ENCODE measurements around the gene TLK2. TPM values are rescaled to one million over a fixed set of nuclear protein-coding genes. Genes with fewer than 3 reads are reported as not detected.
A peak's percentile ranks its signal among the peaks of the same experiment; 100 is the strongest.
"Not testable (repeated sequence)": the region's sequence is repeated elsewhere in the genome, so short reads cannot be mapped to it uniquely, and the experiment has no call there.

Gene TLK2
- total and polyA plus RNA-seq, 8 donors: 6.2 to 19.3 (median 13.3) TPM

GRCh38 chr17:62601471-62601870 lies 122.8 kb downstream of the TLK2 start:
- no peaks in the 10 kb centered on the region for H3K9me3 ChIP-seq
- FAIRE-seq (no peak), DNase-seq (no peak), ATAC-seq (no peak)
- no peaks in the 10 kb centered on the region for H3K27me3 ChIP-seq
- no peak overlapping the region for H3K27ac ChIP-seq
- peaks cover 0 to 20% (median 12%) of the 10 kb centered on the region in 3 donors for H3K36me3 ChIP-seq
- 90 to 99% methylated on average over 2 of the region's 2 CpGs for WGBS, 2 donors
- H3K4me1 ChIP-seq: peaks cover 0 to 6% (median 0%) of the 10 kb centered on the region in 3 donors
- intact Hi-C loops (cut with DNase I): no loop called here
- TF ChIP-seq CTCF (IDR thresholded peaks at IDR 0.05): no peak
- H3K4me3 ChIP-seq: no peak overlapping the region

GRCh38 chr17:62603783-62604182 lies 125.2 kb downstream of the TLK2 start:
- WGBS, 2 donors: 98 to 100% methylated on average over 6 of the region's 6 CpGs
- ATAC-seq; H3K4me3 ChIP-seq; FAIRE-seq; H3K9me3 ChIP-seq; DNase-seq; H3K27me3 ChIP-seq; H3K4me1 ChIP-seq; intact Hi-C loops (cut with DNase I); H3K27ac ChIP-seq: not testable (repeated sequence)
- peaks cover 0 to 26% (median 11%) of the 10 kb centered on the region in 3 donors for H3K36me3 ChIP-seq

GRCh38 chr17:62605588-62605987 lies 127.0 kb downstream of the TLK2 start:
- no peak for FAIRE-seq
- no peaks in the 10 kb centered on the region for H3K9me3 ChIP-seq
- H3K36me3 ChIP-seq: peaks cover 0 to 41% (median 13%) of the 10 kb centered on the region in 3 donors
- intact Hi-C loops (cut with DNase I): no loop called here
- no peaks in the 10 kb centered on the region for H3K27me3 ChIP-seq
- no peak for DNase-seq
- 97% methylated on average over 7 of the region's 7 CpGs for WGBS, 2 donors
- H3K4me1 ChIP-seq: peaks cover 0 to 6% (median 0%) of the 10 kb centered on the region in 3 donors
- no peak overlapping the region for H3K4me3 ChIP-seq
- TF ChIP-seq CTCF (IDR thresholded peaks at IDR 0.05): no peak
- no peak overlapping the region for H3K27ac ChIP-seq
- no peak for ATAC-seq

- no peaks in the 10 kb centered on the region for H3K9me3 ChIP-seq
- H3K4me3 ChIP-seq: no peak overlapping the region
- DNase-seq (no peak), ATAC-seq (peak in 1 of 4 donors; percentile 46), FAIRE-seq (no peak)
- no peak overlapping the region for H3K27ac ChIP-seq
- H3K4me1 ChIP-seq: no peaks in the 10 kb centered on the region
- H3K36me3 ChIP-seq: peaks cover 0 to 50% (median 13%) of the 10 kb centered on the region in 3 donors
- H3K27me3 ChIP-seq: no peaks in the 10 kb centered on the region
- WGBS, 2 donors: 96 to 97% methylated on average over 5 of the region's 5 CpGs
- TF ChIP-seq CTCF (IDR thresholded peaks at IDR 0.05): no peak
- intact Hi-C loops (cut with DNase I): no loop called here
These were observed 132.7 kb downstream of the TLK2 start for GRCh38 chr17:62611292-62611691.

- Histone ChIP-seq H3K4me3 (no peak overlapping the region), H3K9me3 (no peaks in the 10 kb centered on the region), H3K27me3 (no peaks in the 10 kb centered on the region), H3K36me3 (peaks cover 0 to 47% (median 13%) of the 10 kb centered on the region in 3 donors), H3K4me1 (no peaks in the 10 kb centered on the region), H3K27ac (no peak overlapping the region)
- no peak for FAIRE-seq
- no peak for TF ChIP-seq CTCF (IDR thresholded peaks at IDR 0.05)
- WGBS, 2 donors: 89 to 92% methylated on average over 8 of the region's 8 CpGs
- no peak for DNase-seq
- intact Hi-C loops (cut with DNase I): no loop called here
- peak in 2 of 4 donors; percentile 17 to 38 for ATAC-seq
These were observed 133.1 kb downstream of the TLK2 start for GRCh38 chr17:62611728-62612127.

GRCh38 chr17:62612289-62612688 lies 133.7 kb downstream of the TLK2 start:
- H3K27ac ChIP-seq; DNase-seq; H3K9me3 ChIP-seq; FAIRE-seq; H3K4me1 ChIP-seq; H3K27me3 ChIP-seq; intact Hi-C loops (cut with DNase I); H3K4me3 ChIP-seq: not testable (repeated sequence)
- peaks cover 0 to 47% (median 13%) of the 10 kb centered on the region in 3 donors for H3K36me3 ChIP-seq
- peak in 2 of 4 donors; percentile 19 to 58 for ATAC-seq
- 90 to 94% methylated on average over 12 of the region's 12 CpGs for WGBS, 2 donors

- H3K27me3 ChIP-seq; DNase-seq; intact Hi-C loops (cut with DNase I); FAIRE-seq; H3K9me3 ChIP-seq; H3K4me3 ChIP-seq; H3K4me1 ChIP-seq; H3K27ac ChIP-seq: not testable (repeated sequence)
- WGBS, 2 donors: 92 to 95% methylated on average over 4 of the region's 4 CpGs
- peaks cover 0 to 39% (median 10%) of the 10 kb centered on the region in 3 donors for H3K36me3 ChIP-seq
- ATAC-seq: peak in 2 of 4 donors; percentile 22 to 46
These were observed 134.5 kb downstream of the TLK2 start for GRCh38 chr17:62613095-62613494.
